SU-DHL-6 (cell line): Measurements from ENCODE around the gene WWP2.

Experiments
- H2AFZ ChIP-seq: fragments of 200-600 bp; sonication (generic); 2 replicates; pipeline ENCODE4 v1.6.1; 2014; ENCODE audit warnings: low read depth, mild to moderate bottlenecking, moderate library complexity, mixed read lengths, antibody characterized with exemption, low read length; ENCODE audit not compliant: severe bottlenecking
- H3F3A ChIP-seq: fragments of 200-600 bp; shearing (Covaris generic); 2 replicates; pipeline ENCODE4 v1.6.0; 2016; ENCODE audit warnings: antibody characterized with exemption, mild to moderate bottlenecking; ENCODE audit not compliant: insufficient read depth
- H3K27ac ChIP-seq: fragments of 200-600 bp; sonication (generic); 2 replicates; pipeline ENCODE4 v1.5.1; 2016; ENCODE audit warnings: low read depth, mild to moderate bottlenecking, low read length, moderate library complexity, mixed read lengths
- H3K27me3 ChIP-seq: fragments of 200-600 bp; sonication (generic), shearing (Covaris generic); 2 replicates; pipeline ENCODE4 v1.6.0; 2014; ENCODE audit warnings: mild to moderate bottlenecking, low read length
- H3K36me3 ChIP-seq: fragments of 200-600 bp; sonication (generic); 2 replicates; pipeline ENCODE4 v1.6.1; 2014; ENCODE audit warnings: mild to moderate bottlenecking, low read length, mixed read lengths
- H3K4me2 ChIP-seq: fragments of 300-600, 200-600 bp; shearing (Covaris generic), sonication (generic); 2 replicates; pipeline ENCODE4 v1.6.0; 2014; ENCODE audit warnings: low read length, low read depth, mild to moderate bottlenecking; ENCODE audit not compliant: poor library complexity, severe bottlenecking
- H3K4me3 ChIP-seq: fragments of 200-600 bp; sonication (generic); 2 replicates; pipeline ENCODE4 v1.5.1; 2014; ENCODE audit warnings: antibody characterized with exemption, low read length, mild to moderate bottlenecking, mixed read lengths; ENCODE audit not compliant: insufficient read depth, poor library complexity, severe bottlenecking
- H3K79me2 ChIP-seq: fragments of 200-600 bp; sonication (generic); 2 replicates; pipeline ENCODE4 v1.6.1; 2014; ENCODE audit warnings: mild to moderate bottlenecking, low read length, moderate library complexity; ENCODE audit not compliant: insufficient read depth
- H3K9ac ChIP-seq: fragments of 200-600 bp; sonication (generic); 2 replicates; pipeline ENCODE4 v1.7.0; 2014; ENCODE audit warnings: mild to moderate bottlenecking, low read length
- H3K9me2 ChIP-seq: fragments of 200-600 bp; sonication (generic); replicated peaks from 2 replicates; pipeline ENCODE4 v1.6.1; 2014; ENCODE audit warnings: low read length; ENCODE audit not compliant: insufficient read depth
- H3K9me3 ChIP-seq: fragments of 200-600 bp; sonication (generic); 2 replicates; pipeline ENCODE4 v1.6.1; 2014; ENCODE audit warnings: low read length, mixed read lengths; ENCODE audit not compliant: insufficient read depth
- H4K20me1 ChIP-seq: fragments of 200-600 bp; sonication (generic); 2 replicates; pipeline ENCODE4 v1.6.1; 2014; ENCODE audit warnings: low read depth, mild to moderate bottlenecking, antibody characterized with exemption, low read length, moderate library complexity, mixed read lengths
- CTCF ChIP-seq: fragments of 200-600 bp; sonication (generic); IDR thresholded peaks from one replicate; pipeline ENCODE4 v1.5.1; 2017; ENCODE audit warnings: antibody characterized with exemption, mild to moderate bottlenecking, low read length, moderate library complexity; ENCODE audit not compliant: insufficient read depth, poor library complexity, severe bottlenecking
- EZH2phosphoT487 ChIP-seq: fragments of 200-600 bp; sonication (generic), shearing (Covaris generic); conservative IDR thresholded peaks from 2 replicates; pipeline ENCODE4 v1.6.1; 2018; ENCODE audit warnings: mild to moderate bottlenecking, antibody characterized with exemption, low read length, moderate library complexity, mixed read lengths

The WWP2 gene

GRCh38 chr16:69916462-69916861 is 154.3 kb downstream of the WWP2 start:
- H3K4me2 ChIP-seq = no peak overlapping the region
- no peak overlapping the region for H3K27ac ChIP-seq
- no peaks in the 10 kb centered on the region for H4K20me1 ChIP-seq
- no peak for TF ChIP-seq CTCF
- no peaks in the 10 kb centered on the region for H3K9me2 ChIP-seq
- no peak overlapping the region for H3K9ac ChIP-seq
- H3K36me3 ChIP-seq = no peaks in the 10 kb centered on the region
- no peak overlapping the region for H2AFZ ChIP-seq
- H3K9me3 ChIP-seq = no peaks in the 10 kb centered on the region
- no peaks in the 10 kb centered on the region for H3F3A ChIP-seq
- no peaks in the 10 kb centered on the region for H3K27me3 ChIP-seq
- no peak overlapping the region for H3K4me3 ChIP-seq
- H3K79me2 ChIP-seq = no peaks in the 10 kb centered on the region

DNA sequence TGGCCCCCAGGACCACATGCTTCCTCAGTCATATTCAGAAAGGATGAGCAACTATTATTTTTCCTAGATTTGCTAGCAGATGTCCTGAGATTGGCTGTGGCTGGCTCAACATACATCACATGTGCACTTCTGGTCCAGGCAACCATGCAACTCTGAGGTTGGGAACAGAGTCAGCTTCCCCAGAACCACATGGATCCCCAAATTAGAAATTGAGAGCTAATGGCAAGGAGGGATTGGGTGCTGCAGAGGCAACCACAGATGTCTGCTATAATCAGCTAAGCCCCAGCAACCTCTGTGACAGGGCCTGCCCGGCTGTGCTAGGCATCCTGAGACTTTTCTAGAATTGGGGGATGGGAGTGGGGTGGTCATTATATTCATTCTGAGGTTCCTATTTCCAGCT is 155.2 kb downstream of the WWP2 start:
- H3K4me3 ChIP-seq = no peak overlapping the region
- TF ChIP-seq CTCF = no peak
- no peak for TF ChIP-seq EZH2phosphoT487
- H3K27ac ChIP-seq = no peak overlapping the region
- no peaks in the 10 kb centered on the region for H4K20me1 ChIP-seq
- no peaks in the 10 kb centered on the region for H3K9me3 ChIP-seq
- H3K36me3 ChIP-seq = no peaks in the 10 kb centered on the region
- no peak overlapping the region for H3K9ac ChIP-seq
- H3K27me3 ChIP-seq = no peaks in the 10 kb centered on the region
- no peaks in the 10 kb centered on the region for H3K79me2 ChIP-seq
- no peaks in the 10 kb centered on the region for H3F3A ChIP-seq
- no peaks in the 10 kb centered on the region for H3K9me2 ChIP-seq
- H2AFZ ChIP-seq = no peak overlapping the region
- no peak overlapping the region for H3K4me2 ChIP-seq

- no peaks in the 10 kb centered on the region for H3K9me3 ChIP-seq
- H3K9me2 ChIP-seq = no peaks in the 10 kb centered on the region
- no peak overlapping the region for H3K4me2 ChIP-seq
- H3K27ac ChIP-seq = no peak overlapping the region
- no peaks in the 10 kb centered on the region for H4K20me1 ChIP-seq
- H3K4me3 ChIP-seq = no peak overlapping the region
- no peaks in the 10 kb centered on the region for H3K27me3 ChIP-seq
- H3F3A ChIP-seq = no peaks in the 10 kb centered on the region
- no peak overlapping the region for H3K9ac ChIP-seq
- H3K79me2 ChIP-seq = no peaks in the 10 kb centered on the region
- H3K36me3 ChIP-seq = no peaks in the 10 kb centered on the region
- H2AFZ ChIP-seq = no peak overlapping the region
- TF ChIP-seq CTCF (no peak), EZH2phosphoT487 (no peak)
Measured at GRCh38 chr16:69917739-69918138, 155.6 kb downstream of the WWP2 start.

DNA sequence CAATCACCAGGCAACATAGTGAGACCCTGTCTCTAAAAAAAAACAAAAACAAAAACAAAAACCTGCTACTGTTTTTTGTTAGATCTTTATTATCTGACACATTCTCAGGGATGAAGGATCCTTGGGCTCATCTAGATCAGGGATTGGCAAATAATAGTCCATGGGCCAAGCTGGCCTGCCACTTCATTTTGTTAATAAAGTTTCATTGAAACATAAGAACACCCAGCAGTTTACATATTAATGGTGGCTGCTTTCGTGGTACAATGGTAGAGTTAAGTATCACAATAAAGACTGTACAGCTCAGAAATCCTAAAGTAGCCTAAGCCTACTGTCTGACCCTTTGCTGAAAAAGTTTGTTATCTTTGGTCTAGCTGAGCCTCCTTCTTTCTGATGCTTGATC is 156.1 kb downstream of the WWP2 start:
- Histone ChIP-seq H3K9ac (no peak overlapping the region), H3K27ac (no peak overlapping the region)
- TF ChIP-seq EZH2phosphoT487 (no peak), CTCF (no peak)

More for the DNA sequence above, 156.1 kb downstream of the WWP2 start:
- H3K4me2 ChIP-seq = no peak overlapping the region
- no peaks in the 10 kb centered on the region for H3K27me3 ChIP-seq
- H3K79me2 ChIP-seq = no peaks in the 10 kb centered on the region
- no peaks in the 10 kb centered on the region for H3K9me3 ChIP-seq
- no peaks in the 10 kb centered on the region for H3K9me2 ChIP-seq
- H3K4me3 ChIP-seq = no peak overlapping the region
- H4K20me1 ChIP-seq = no peaks in the 10 kb centered on the region
- no peaks in the 10 kb centered on the region for H3F3A ChIP-seq
- H3K36me3 ChIP-seq = no peaks in the 10 kb centered on the region
- no peak overlapping the region for H2AFZ ChIP-seq
